KMS-11 (cell line): ENCODE measurements around the gene ZFYVE28.

ENCODE experiments used
- H2AFZ ChIP-seq: fragments of 200-600 bp; sonication (generic); 2 replicates; pipeline ENCODE4 v1.6.1; 2016; ENCODE audit warnings: antibody characterized with exemption, mixed run types, low read depth
- H3K27ac ChIP-seq: fragments of 200-600 bp; sonication (generic); 2 replicates; pipeline ENCODE4 v1.6.1; 2016; ENCODE audit warnings: mild to moderate bottlenecking, mixed run types
- H3K27me3 ChIP-seq: fragments of 200-600 bp; sonication (generic); 2 replicates; pipeline ENCODE4 v1.6.1; 2017; ENCODE audit warnings: mild to moderate bottlenecking, low read depth, mixed run types, moderate library complexity; ENCODE audit not compliant: insufficient read depth
- H3K36me3 ChIP-seq: fragments of 200-600 bp; sonication (generic); 2 replicates; pipeline ENCODE4 v1.6.1; 2017; ENCODE audit warnings: mild to moderate bottlenecking, mixed run types; ENCODE audit not compliant: insufficient read depth
- H3K4me1 ChIP-seq: fragments of 200-600 bp; sonication (generic); 2 replicates; pipeline ENCODE4 v1.6.1; 2016; ENCODE audit warnings: mild to moderate bottlenecking, low read depth, mixed run types; ENCODE audit not compliant: poor library complexity, severe bottlenecking
- H3K4me2 ChIP-seq: fragments of 200-600 bp; sonication (generic); 2 replicates; pipeline ENCODE4 v1.7.0; 2016; ENCODE audit warnings: mild to moderate bottlenecking, mixed run types
- H3K4me3 ChIP-seq: fragments of 200-600 bp; sonication (generic); IDR thresholded peaks from 2 replicates; pipeline ENCODE4 v1.6.1; 2017; ENCODE audit warnings: low read depth, low read length, mixed read lengths; ENCODE audit not compliant: insufficient read depth
- H3K79me2 ChIP-seq: fragments of 200-600 bp; sonication (generic); 2 replicates; pipeline ENCODE4 v1.6.1; 2016; ENCODE audit warnings: low read depth, mixed run types; ENCODE audit not compliant: insufficient read depth
- H3K9ac ChIP-seq: fragments of 200-600 bp; sonication (generic); 2 replicates; pipeline ENCODE4 v1.6.1; 2016; ENCODE audit warnings: mild to moderate bottlenecking, mixed run types
- H4K20me1 ChIP-seq: fragments of 200-600 bp; sonication (generic); 2 replicates; pipeline ENCODE4 v1.6.1; 2016; ENCODE audit warnings: mild to moderate bottlenecking, mixed run types; ENCODE audit not compliant: insufficient read depth
- CTCF ChIP-seq: fragments of 200-600 bp; sonication (generic); conservative IDR thresholded peaks from 2 replicates; pipeline ENCODE4 v1.6.1; 2017; ENCODE audit warnings: low read depth, mild to moderate bottlenecking, antibody characterized with exemption, low read length, moderate library complexity, mixed read lengths

The ZFYVE28 gene

GRCh38 chr4:2399216-2399615, 19.2 kb downstream of the ZFYVE28 start:
- H3K9ac ChIP-seq: no peak overlapping the region
- no peaks in the 10 kb centered on the region for H3K27me3 ChIP-seq
- TF ChIP-seq CTCF: no peak
- no peak overlapping the region for H2AFZ ChIP-seq
- no peaks in the 10 kb centered on the region for H4K20me1 ChIP-seq
- H3K4me1 ChIP-seq: no peaks in the 10 kb centered on the region
- no peak overlapping the region for H3K27ac ChIP-seq
- H3K4me3 ChIP-seq: no peak overlapping the region
- H3K36me3 ChIP-seq: no peaks in the 10 kb centered on the region
- H3K4me2 ChIP-seq: no peak overlapping the region
- H3K79me2 ChIP-seq: no peaks in the 10 kb centered on the region

- Histone ChIP-seq H3K27me3 (no peaks in the 10 kb centered on the region), H3K4me2 (no peak overlapping the region), H2AFZ (no peak overlapping the region), H3K4me3 (no peak overlapping the region), H3K36me3 (no peaks in the 10 kb centered on the region), H3K79me2 (no peaks in the 10 kb centered on the region), H3K4me1 (no peaks in the 10 kb centered on the region), H4K20me1 (no peaks in the 10 kb centered on the region), H3K9ac (no peak overlapping the region), H3K27ac (no peak overlapping the region)
- TF ChIP-seq CTCF: no peak
These were observed 20.7 kb downstream of the ZFYVE28 start for GRCh38 chr4:2397596-2398379.

- no peak for TF ChIP-seq CTCF
These were observed 21.6 kb downstream of the ZFYVE28 start for GRCh38 chr4:2396781-2397368.

GRCh38 chr4:2395584-2395983, 22.9 kb downstream of the ZFYVE28 start:
- Histone ChIP-seq H3K27me3 (no peaks in the 10 kb centered on the region), H3K4me2 (no peak overlapping the region), H3K36me3 (no peaks in the 10 kb centered on the region), H3K4me1 (no peaks in the 10 kb centered on the region), H4K20me1 (no peaks in the 10 kb centered on the region), H3K79me2 (no peaks in the 10 kb centered on the region), H3K27ac (no peak overlapping the region), H3K9ac (no peak overlapping the region), H3K4me3 (no peak overlapping the region), H2AFZ (no peak overlapping the region)
- TF ChIP-seq CTCF: no peak

More at GRCh38 chr4:2396781-2397368, 21.6 kb downstream of the ZFYVE28 start:
- H2AFZ ChIP-seq: no peak overlapping the region
- H3K27ac ChIP-seq: no peak overlapping the region
- no peaks in the 10 kb centered on the region for H3K36me3 ChIP-seq
- no peaks in the 10 kb centered on the region for H3K79me2 ChIP-seq
- H4K20me1 ChIP-seq: no peaks in the 10 kb centered on the region
- no peak overlapping the region for H3K4me3 ChIP-seq
- H3K9ac ChIP-seq: no peak overlapping the region
- H3K4me1 ChIP-seq: no peaks in the 10 kb centered on the region
- H3K4me2 ChIP-seq: no peak overlapping the region
- no peaks in the 10 kb centered on the region for H3K27me3 ChIP-seq
